ENCODE data around the gene IRF4.

GRCh38 chr6:408148-408547 lies 16.6 kb downstream of the IRF4 start:
- TF ChIP-seq POLR2A (IDR thresholded peaks at IDR 0.05; ENCODE audit: low read depth, low read length), result no peak
- no peak for TF ChIP-seq CTCF (IDR thresholded peaks at IDR 0.05; ENCODE audit: extremely low read depth in 1 of 2, insufficient read depth in 1 of 2, low read depth in 1 of 2, low read length in 2 of 2)
- no peak for TF ChIP-seq POLR2AphosphoS5 (IDR thresholded peaks at IDR 0.05; ENCODE audit: insufficient read depth, low read depth, low read length)
- TF ChIP-seq EZH2 (IDR thresholded peaks at IDR 0.05; ENCODE audit: borderline replicate concordance, low read depth, low read length, severe bottlenecking), result no peak
- TF ChIP-seq JUN (IDR thresholded peaks at IDR 0.05; ENCODE audit: borderline replicate concordance, insufficient read depth, insufficient read length, low read depth), result no peak
- TF ChIP-seq MAX (IDR thresholded peaks at IDR 0.05; ENCODE audit: insufficient read depth, insufficient read length), result no peak
- TF ChIP-seq FOS (IDR thresholded peaks at IDR 0.05; ENCODE audit: borderline replicate concordance, insufficient read depth, low read length), result no peak
- TF ChIP-seq MYC (IDR thresholded peaks at IDR 0.05; ENCODE audit: low read depth, low read length), result no peak
- TF ChIP-seq GATA2 (IDR thresholded peaks at IDR 0.05; ENCODE audit: insufficient read depth, insufficient read length, low read depth, low read length), result no peak
